ENCODE measurements around the gene LAT.
A peak's percentile ranks its signal among the peaks of the same experiment; 100 is the strongest.
"Not testable (repeated sequence)": the region's sequence is repeated elsewhere in the genome, so short reads cannot be mapped to it uniquely, and the experiment has no call there.

Gene LAT

DNA sequence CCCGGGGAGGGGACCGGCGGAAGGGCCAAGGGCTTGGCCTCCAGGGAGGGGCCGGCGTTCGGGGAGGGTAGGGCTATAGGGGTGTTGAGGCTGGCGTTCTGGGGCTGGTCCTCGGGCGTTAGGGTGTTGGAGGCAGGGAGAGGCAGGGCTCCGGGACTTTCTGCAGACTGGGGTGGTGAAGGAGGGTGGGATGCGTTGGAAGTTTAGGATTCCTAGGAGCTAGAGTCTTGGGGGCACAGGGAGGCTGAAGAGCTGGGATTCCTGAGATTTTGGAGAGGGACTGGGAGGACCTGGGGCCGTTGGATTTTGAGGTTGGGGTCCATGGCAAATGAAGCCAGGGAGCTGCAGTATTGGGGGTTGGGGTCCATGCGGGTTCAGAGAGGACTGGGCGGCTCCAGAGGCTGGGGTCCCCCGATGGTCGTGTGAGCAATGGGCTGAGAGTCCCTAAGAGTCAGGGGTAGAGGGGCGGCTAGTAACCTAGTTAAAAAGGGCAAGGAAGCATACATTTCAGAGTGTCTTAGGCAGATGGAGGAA lies 33.4 kb upstream of the LAT start:
- Histone ChIP-seq H3K4me1 (ENCODE audit: control insufficient read depth in 1 of 2, insufficient read depth in 2 of 2, low read length in 2 of 2) (peaks cover 0 to 13% of the 10 kb centered on the region in 2 donors), H3K4me3 (ENCODE audit: low read depth in 1 of 2, low read length in 2 of 2) (peak overlapping the region; percentile 71 to 80), H3K9me3 (ENCODE audit: control insufficient read depth in 1 of 2, low read length in 2 of 2) (no peaks in the 10 kb centered on the region), H3K36me3 (ENCODE audit: control insufficient read depth in 1 of 2, insufficient read depth in 2 of 2, low read length in 2 of 2) (peaks cover 19 to 34% of the 10 kb centered on the region in 2 donors), H3K27ac (ENCODE audit: low read length) (peak overlapping the region; percentile 23), H3K27me3 (ENCODE audit: low read depth, low read length) (no peaks in the 10 kb centered on the region)

GRCh38 chr16:28958216-28958615 lies 26.6 kb upstream of the LAT start:
- no peaks in the 10 kb centered on the region for H3K4me1 ChIP-seq (ENCODE audit: control insufficient read depth in 1 of 2, insufficient read depth in 2 of 2, low read length in 2 of 2)
- no peaks in the 10 kb centered on the region for H3K9me3 ChIP-seq (ENCODE audit: control insufficient read depth in 1 of 2, low read length in 2 of 2)
- no peak overlapping the region for H3K4me3 ChIP-seq (ENCODE audit: low read depth in 1 of 2, low read length in 2 of 2)
- H3K36me3 ChIP-seq (ENCODE audit: control insufficient read depth in 1 of 2, insufficient read depth in 2 of 2, low read length in 2 of 2) = peaks cover 37 to 77% of the 10 kb centered on the region in 2 donors
- no peaks in the 10 kb centered on the region for H3K27me3 ChIP-seq (ENCODE audit: low read depth, low read length)
- no peak overlapping the region for H3K27ac ChIP-seq (ENCODE audit: low read length)

DNA sequence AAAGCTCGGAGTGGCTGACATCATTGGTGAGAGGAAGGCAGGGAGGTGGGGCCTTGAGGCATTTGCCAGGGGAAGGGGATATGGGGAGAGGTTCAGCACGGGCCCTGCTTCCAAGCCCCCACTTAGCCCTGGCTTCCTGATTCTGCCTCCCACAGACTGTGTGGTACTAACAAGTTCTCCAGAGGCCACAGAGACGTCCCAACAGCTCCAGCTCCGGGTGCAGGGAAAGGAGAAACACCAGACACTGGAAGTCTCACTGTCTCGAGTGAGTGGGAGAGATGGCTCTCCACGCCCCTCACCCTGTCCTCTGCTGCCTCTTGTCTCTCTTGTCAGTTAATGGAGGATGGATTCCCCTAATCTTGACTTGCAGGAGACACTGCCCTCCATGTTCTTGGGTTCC lies 26.0 kb upstream of the LAT start:
- no peak overlapping the region for H3K27ac ChIP-seq (ENCODE audit: low read length)
- peaks cover 44 to 77% of the 10 kb centered on the region in 2 donors for H3K36me3 ChIP-seq (ENCODE audit: control insufficient read depth in 1 of 2, insufficient read depth in 2 of 2, low read length in 2 of 2)
- H3K9me3 ChIP-seq (ENCODE audit: control insufficient read depth in 1 of 2, low read length in 2 of 2) = no peaks in the 10 kb centered on the region
- no peaks in the 10 kb centered on the region for H3K27me3 ChIP-seq (ENCODE audit: low read depth, low read length)
- no peak overlapping the region for H3K4me3 ChIP-seq (ENCODE audit: low read depth in 1 of 2, low read length in 2 of 2)
- no peaks in the 10 kb centered on the region for H3K4me1 ChIP-seq (ENCODE audit: control insufficient read depth in 1 of 2, insufficient read depth in 2 of 2, low read length in 2 of 2)

DNA sequence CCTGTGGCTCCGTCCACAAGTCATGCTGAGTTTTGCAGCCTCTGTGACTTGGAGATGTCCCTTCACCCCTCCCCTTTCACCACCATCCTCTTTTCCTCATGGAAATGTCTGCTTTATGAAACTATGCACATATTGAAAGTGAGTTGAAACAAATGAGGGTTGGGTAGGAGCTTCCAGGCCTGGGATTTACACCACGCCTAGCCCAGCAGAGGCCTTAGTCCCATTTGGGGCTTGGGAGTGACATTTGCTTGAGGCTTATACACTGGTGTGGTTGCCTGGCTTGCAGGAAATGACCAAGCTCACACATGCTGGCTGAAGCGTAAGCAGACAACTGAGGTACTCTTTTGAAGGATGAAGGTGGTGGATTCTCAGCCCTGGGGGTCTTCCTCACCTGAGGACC lies 20.8 kb upstream of the LAT start:
- H3K9me3 ChIP-seq (ENCODE audit: control insufficient read depth in 1 of 2, low read length in 2 of 2) = no peaks in the 10 kb centered on the region
- H3K27ac ChIP-seq (ENCODE audit: low read length) = no peak overlapping the region
- no peak overlapping the region for H3K4me3 ChIP-seq (ENCODE audit: low read depth in 1 of 2, low read length in 2 of 2)
- peaks cover 30 to 53% of the 10 kb centered on the region in 2 donors for H3K36me3 ChIP-seq (ENCODE audit: control insufficient read depth in 1 of 2, insufficient read depth in 2 of 2, low read length in 2 of 2)
- H3K4me1 ChIP-seq (ENCODE audit: control insufficient read depth in 1 of 2, insufficient read depth in 2 of 2, low read length in 2 of 2) = no peaks in the 10 kb centered on the region
- no peaks in the 10 kb centered on the region for H3K27me3 ChIP-seq (ENCODE audit: low read depth, low read length)

DNA sequence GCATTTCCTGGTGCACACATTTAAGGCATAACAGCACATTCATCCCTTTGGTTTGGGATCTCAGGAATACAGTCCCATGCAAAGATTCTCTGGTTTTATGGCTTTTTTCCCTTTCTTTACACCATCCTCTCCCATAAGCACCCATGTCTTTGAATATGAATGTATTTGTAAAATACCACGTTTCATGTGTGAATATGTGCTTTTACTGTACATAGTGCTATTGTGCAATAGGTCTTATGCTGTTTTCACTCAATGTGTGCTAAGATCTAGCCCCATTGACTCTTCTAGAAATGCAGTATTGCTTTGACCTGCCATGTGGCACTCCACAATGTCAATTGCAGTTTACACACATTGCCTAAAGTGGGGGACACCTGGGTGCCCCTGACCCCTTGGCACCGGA lies 20.4 kb upstream of the LAT start:
- H3K27me3 ChIP-seq (ENCODE audit: low read depth, low read length) = no peaks in the 10 kb centered on the region
- no peak overlapping the region for H3K27ac ChIP-seq (ENCODE audit: low read length)
- no peak overlapping the region for H3K4me3 ChIP-seq (ENCODE audit: low read depth in 1 of 2, low read length in 2 of 2)
- no peaks in the 10 kb centered on the region for H3K9me3 ChIP-seq (ENCODE audit: control insufficient read depth in 1 of 2, low read length in 2 of 2)
- H3K36me3 ChIP-seq (ENCODE audit: control insufficient read depth in 1 of 2, insufficient read depth in 2 of 2, low read length in 2 of 2) = peaks cover 27 to 49% of the 10 kb centered on the region in 2 donors
- H3K4me1 ChIP-seq (ENCODE audit: control insufficient read depth in 1 of 2, insufficient read depth in 2 of 2, low read length in 2 of 2) = no peaks in the 10 kb centered on the region

DNA sequence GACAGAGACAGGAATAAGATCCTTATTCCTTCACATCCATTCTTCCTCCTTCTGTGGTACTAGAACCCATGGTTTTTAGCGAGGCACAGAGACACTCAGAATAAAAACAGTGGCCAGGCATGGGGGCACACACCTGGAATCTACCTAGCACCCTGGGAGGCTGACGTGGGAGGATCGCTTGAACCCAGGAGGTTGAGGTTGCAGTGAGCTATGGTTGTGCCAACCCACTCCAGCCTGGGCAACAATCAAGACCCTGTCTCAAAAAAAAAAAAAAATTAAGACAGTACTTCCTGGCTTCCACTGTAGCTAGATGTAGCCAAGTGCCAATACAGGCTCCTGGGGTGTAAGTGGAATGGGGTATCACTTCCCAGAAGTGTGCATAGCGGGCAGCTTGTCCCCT lies 17.7 kb upstream of the LAT start:
- H3K9me3 ChIP-seq (ENCODE audit: control insufficient read depth in 1 of 2, low read length in 2 of 2) = no peaks in the 10 kb centered on the region
- peaks cover 21 to 33% of the 10 kb centered on the region in 2 donors for H3K36me3 ChIP-seq (ENCODE audit: control insufficient read depth in 1 of 2, insufficient read depth in 2 of 2, low read length in 2 of 2)
- no peak overlapping the region for H3K4me3 ChIP-seq (ENCODE audit: low read depth in 1 of 2, low read length in 2 of 2)
- H3K27me3 ChIP-seq (ENCODE audit: low read depth, low read length) = no peaks in the 10 kb centered on the region
- no peaks in the 10 kb centered on the region for H3K4me1 ChIP-seq (ENCODE audit: control insufficient read depth in 1 of 2, insufficient read depth in 2 of 2, low read length in 2 of 2)
- no peak overlapping the region for H3K27ac ChIP-seq (ENCODE audit: low read length)

GRCh38 chr16:28969696-28970095 lies 15.2 kb upstream of the LAT start:
- not testable (repeated sequence) for H3K4me1 ChIP-seq (ENCODE audit: control insufficient read depth in 1 of 2, insufficient read depth in 2 of 2, low read length in 2 of 2); H3K4me3 ChIP-seq (ENCODE audit: low read depth in 1 of 2, low read length in 2 of 2); H3K9me3 ChIP-seq (ENCODE audit: control insufficient read depth in 1 of 2, low read length in 2 of 2); H3K27ac ChIP-seq (ENCODE audit: low read length); H3K27me3 ChIP-seq (ENCODE audit: low read depth, low read length)
- H3K36me3 ChIP-seq (ENCODE audit: control insufficient read depth in 1 of 2, insufficient read depth in 2 of 2, low read length in 2 of 2) = peaks cover 3 to 12% of the 10 kb centered on the region in 2 donors

DNA sequence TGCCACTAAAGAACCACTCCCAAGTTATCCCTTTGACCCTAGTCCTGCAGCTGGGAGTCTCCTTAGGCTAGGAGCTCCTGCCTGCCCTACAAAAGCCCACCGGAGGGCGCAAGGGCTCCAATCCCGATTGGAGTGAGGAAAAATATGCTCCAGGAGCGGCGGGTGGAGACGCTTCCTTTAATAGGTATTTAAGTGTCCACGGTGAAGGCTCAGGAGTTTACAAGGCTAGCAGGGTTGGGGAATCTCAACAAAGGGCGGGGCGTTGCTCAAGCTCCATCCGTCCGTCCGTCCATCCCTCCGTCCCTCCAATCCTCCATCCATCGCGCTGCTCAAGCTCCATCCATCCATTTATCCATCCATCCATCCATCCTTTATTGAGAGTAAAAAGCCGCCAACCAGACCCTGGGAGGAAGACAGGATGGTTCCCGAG lies 10.8 kb upstream of the LAT start:
- peak overlapping the region; percentile 83 for H3K27ac ChIP-seq (ENCODE audit: low read length)
- H3K9me3 ChIP-seq (ENCODE audit: control insufficient read depth in 1 of 2, low read length in 2 of 2) = no peaks in the 10 kb centered on the region
- peaks cover 4 to 25% of the 10 kb centered on the region in 2 donors for H3K4me1 ChIP-seq (ENCODE audit: control insufficient read depth in 1 of 2, insufficient read depth in 2 of 2, low read length in 2 of 2)
- peaks cover 5 to 20% of the 10 kb centered on the region in 2 donors for H3K36me3 ChIP-seq (ENCODE audit: control insufficient read depth in 1 of 2, insufficient read depth in 2 of 2, low read length in 2 of 2)
- H3K27me3 ChIP-seq (ENCODE audit: low read depth, low read length) = no peaks in the 10 kb centered on the region
- peak overlapping the region; percentile 93 to 95 for H3K4me3 ChIP-seq (ENCODE audit: low read depth in 1 of 2, low read length in 2 of 2)

DNA sequence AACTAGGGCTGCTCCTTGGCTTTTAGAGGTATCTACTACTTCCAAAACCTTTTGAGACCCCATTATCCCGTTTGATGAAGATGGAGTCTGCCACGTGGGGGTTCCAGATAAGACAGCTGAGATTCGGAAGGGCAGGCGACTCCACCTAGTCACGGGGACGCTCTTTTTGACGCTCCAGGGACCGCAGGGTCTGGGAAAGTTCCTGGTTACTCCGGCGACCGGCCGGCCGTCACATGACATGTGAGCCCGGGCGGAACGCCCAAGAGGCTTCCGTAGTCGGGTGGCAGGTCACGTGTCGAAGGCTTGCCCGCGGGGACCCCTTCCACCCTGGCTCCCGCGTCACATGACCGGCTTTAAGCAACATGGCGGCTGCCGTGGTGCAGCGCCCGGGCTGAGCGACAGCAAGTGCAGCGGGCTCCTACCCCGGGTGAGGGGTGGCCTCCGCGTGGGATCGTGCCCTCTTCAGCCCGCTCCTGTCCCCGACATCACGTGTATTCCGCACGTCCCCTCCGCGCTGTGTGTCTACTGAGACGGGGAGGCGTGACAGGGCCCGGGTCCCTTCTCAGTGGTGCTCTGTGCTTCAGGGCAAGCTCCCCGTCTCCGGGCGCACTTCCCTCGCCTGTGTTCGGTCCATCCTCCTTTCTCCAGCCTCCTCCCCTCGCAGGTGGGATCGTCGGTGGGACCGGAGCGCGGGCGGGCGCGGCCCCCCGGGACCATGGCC lies 10.3 kb upstream of the LAT start, which contains the start of gene SPNS1:
TSS of gene SPNS1 (plus strand) at position 342 of the 721 bp plus-strand sequence. CDS start at position 716, 374 bp downstream.
- Histone ChIP-seq H3K27me3 (ENCODE audit: low read depth, low read length) (no peaks in the 10 kb centered on the region), H3K9me3 (ENCODE audit: control insufficient read depth in 1 of 2, low read length in 2 of 2) (no peaks in the 10 kb centered on the region), H3K36me3 (ENCODE audit: control insufficient read depth in 1 of 2, insufficient read depth in 2 of 2, low read length in 2 of 2) (peaks cover 5 to 24% of the 10 kb centered on the region in 2 donors), H3K4me1 (ENCODE audit: control insufficient read depth in 1 of 2, insufficient read depth in 2 of 2, low read length in 2 of 2) (peaks cover 4 to 25% of the 10 kb centered on the region in 2 donors), H3K4me3 (ENCODE audit: low read depth in 1 of 2, low read length in 2 of 2) (peak within 1 kb of the TSS; percentile 93 to 95), H3K27ac (ENCODE audit: low read length) (peak within 1 kb of the TSS; percentile 83)

- Histone ChIP-seq H3K27ac (ENCODE audit: low read length) (peak overlapping the region; percentile 60), H3K27me3 (ENCODE audit: low read depth, low read length) (no peaks in the 10 kb centered on the region), H3K36me3 (ENCODE audit: control insufficient read depth in 1 of 2, insufficient read depth in 2 of 2, low read length in 2 of 2) (peaks cover 5 to 27% of the 10 kb centered on the region in 2 donors), H3K4me1 (ENCODE audit: control insufficient read depth in 1 of 2, insufficient read depth in 2 of 2, low read length in 2 of 2) (peaks cover 4 to 25% of the 10 kb centered on the region in 2 donors), H3K4me3 (ENCODE audit: low read depth in 1 of 2, low read length in 2 of 2) (peak overlapping the region; percentile 93 to 95), H3K9me3 (ENCODE audit: control insufficient read depth in 1 of 2, low read length in 2 of 2) (no peaks in the 10 kb centered on the region)
Observed at GRCh38 chr16:28975158-28975599, 9.7 kb upstream of the LAT start.

DNA sequence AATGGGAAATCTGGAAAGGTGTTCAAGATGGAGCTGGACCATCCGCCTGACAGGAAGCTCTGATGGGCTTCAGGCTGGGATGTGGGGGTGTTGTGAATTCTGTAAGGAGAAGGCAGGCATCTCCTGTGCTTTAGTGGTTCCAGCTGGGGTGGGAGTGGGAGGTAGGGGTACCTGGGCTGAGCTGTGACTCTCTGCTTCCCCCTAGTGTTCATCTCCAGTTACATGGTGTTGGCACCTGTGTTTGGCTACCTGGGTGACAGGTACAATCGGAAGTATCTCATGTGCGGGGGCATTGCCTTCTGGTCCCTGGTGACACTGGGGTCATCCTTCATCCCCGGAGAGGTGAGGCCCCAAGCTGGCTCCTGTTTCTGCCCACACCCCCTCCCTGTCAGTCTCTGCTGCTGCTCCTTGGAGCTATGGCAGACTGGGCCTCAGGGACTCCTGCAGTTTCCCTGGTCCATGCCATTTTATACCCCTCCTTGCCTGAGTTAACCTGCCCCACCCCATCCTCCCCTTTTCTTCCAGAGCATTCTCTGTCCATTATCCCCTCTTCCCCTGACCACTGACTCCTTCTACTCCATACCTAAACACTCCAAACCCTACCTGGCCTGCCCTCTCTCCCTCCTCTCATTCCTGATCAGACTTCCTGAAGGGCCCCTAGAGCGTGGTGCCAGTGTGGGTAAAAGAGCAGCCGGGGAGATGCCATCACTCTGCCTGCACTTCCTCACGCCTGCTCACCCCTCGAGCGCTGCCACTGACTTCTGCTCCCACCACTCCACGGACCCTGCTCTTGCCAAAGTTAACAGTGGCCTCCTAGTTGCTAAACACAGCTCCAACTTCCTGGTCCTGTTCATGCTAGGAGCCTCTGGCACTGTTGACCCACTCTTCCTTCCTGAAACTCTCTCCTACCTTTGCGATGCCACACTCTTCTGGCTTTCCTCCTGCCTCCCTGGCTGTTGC lies 6.9 kb upstream of the LAT start:
- peaks cover 20 to 54% of the 10 kb centered on the region in 2 donors for H3K36me3 ChIP-seq (ENCODE audit: control insufficient read depth in 1 of 2, insufficient read depth in 2 of 2, low read length in 2 of 2)

More for the DNA sequence above, 6.9 kb upstream of the LAT start:
- H3K27me3 ChIP-seq (ENCODE audit: low read depth, low read length) = no peaks in the 10 kb centered on the region
- no peak overlapping the region for H3K4me3 ChIP-seq (ENCODE audit: low read depth in 1 of 2, low read length in 2 of 2)
- H3K4me1 ChIP-seq (ENCODE audit: control insufficient read depth in 1 of 2, insufficient read depth in 2 of 2, low read length in 2 of 2) = peaks cover 4 to 25% of the 10 kb centered on the region in 2 donors
- H3K27ac ChIP-seq (ENCODE audit: low read length) = no peak overlapping the region
- H3K9me3 ChIP-seq (ENCODE audit: control insufficient read depth in 1 of 2, low read length in 2 of 2) = peaks cover 0 to 4% of the 10 kb centered on the region in 2 donors

Data from muscle layer of duodenum (tissue), 2 donors.